Measurements from ENCODE around the gene TPPP2. TPM values are rescaled to one million over a fixed set of nuclear protein-coding genes. Genes with fewer than 3 reads are reported as not detected.
A peak's percentile ranks its signal among the peaks of the same experiment; 100 is the strongest.

The TPPP2 gene
- total RNA-seq, 1 experiment from 2014 or later: not detected

- Histone ChIP-seq H3K4me2 (ENCODE audit: low read depth, low read length, poor library complexity, severe bottlenecking) (no peak overlapping the region), H2AFZ (ENCODE audit: low read length) (no peak overlapping the region), H3K79me2 (ENCODE audit: low read length) (no peaks in the 10 kb centered on the region), H3K9me2 (replicated peaks; ENCODE audit: insufficient read depth, low read length) (no peaks in the 10 kb centered on the region), H3K27ac (ENCODE audit: low read length) (no peak overlapping the region), H3K36me3 (ENCODE audit: insufficient read depth, low read length) (no peaks in the 10 kb centered on the region), H4K20me1 (ENCODE audit: insufficient read depth, low read depth, low read length) (no peaks in the 10 kb centered on the region), H3K4me3 (ENCODE audit: low read length) (no peak overlapping the region), H3K27me3 (ENCODE audit: low read length) (no peaks in the 10 kb centered on the region), H3K4me1 (ENCODE audit: low read length) (no peaks in the 10 kb centered on the region), H3K9ac (ENCODE audit: low read length) (no peak overlapping the region), H3K9me3 (ENCODE audit: low read length) (no peaks in the 10 kb centered on the region)
- no peak for DNase-seq
These were observed 30.8 kb downstream of the TPPP2 start for GRCh38 chr14:21060614-21061346.

- H3K4me3 ChIP-seq (ENCODE audit: low read length): no peak overlapping the region
- H3K27me3 ChIP-seq (ENCODE audit: low read length): no peaks in the 10 kb centered on the region
- no peaks in the 10 kb centered on the region for H3K9me3 ChIP-seq (ENCODE audit: low read length)
- H3K4me1 ChIP-seq (ENCODE audit: low read length): no peaks in the 10 kb centered on the region
- H3K79me2 ChIP-seq (ENCODE audit: low read length): no peaks in the 10 kb centered on the region
- H3K27ac ChIP-seq (ENCODE audit: low read length): no peak overlapping the region
- no peak overlapping the region for H3K9ac ChIP-seq (ENCODE audit: low read length)
- no peaks in the 10 kb centered on the region for H3K36me3 ChIP-seq (ENCODE audit: insufficient read depth, low read length)
- no peaks in the 10 kb centered on the region for H3K9me2 ChIP-seq (replicated peaks; ENCODE audit: insufficient read depth, low read length)
- H2AFZ ChIP-seq (ENCODE audit: low read length): no peak overlapping the region
- DNase-seq: no peak
- H3K4me2 ChIP-seq (ENCODE audit: low read depth, low read length, poor library complexity, severe bottlenecking): no peak overlapping the region
- H4K20me1 ChIP-seq (ENCODE audit: insufficient read depth, low read depth, low read length): no peaks in the 10 kb centered on the region
These were observed 31.3 kb downstream of the TPPP2 start for GRCh38 chr14:21061347-21061668.

GRCh38 chr14:21063479-21063878 lies 33.5 kb downstream of the TPPP2 start:
- no peaks in the 10 kb centered on the region for H3K9me3 ChIP-seq (ENCODE audit: low read length)
- no peaks in the 10 kb centered on the region for H4K20me1 ChIP-seq (ENCODE audit: insufficient read depth, low read depth, low read length)
- no peak overlapping the region for H2AFZ ChIP-seq (ENCODE audit: low read length)
- H3K36me3 ChIP-seq (ENCODE audit: insufficient read depth, low read length): no peaks in the 10 kb centered on the region
- no peaks in the 10 kb centered on the region for H3K4me1 ChIP-seq (ENCODE audit: low read length)
- H3K79me2 ChIP-seq (ENCODE audit: low read length): no peaks in the 10 kb centered on the region
- H3K4me2 ChIP-seq (ENCODE audit: low read depth, low read length, poor library complexity, severe bottlenecking): no peak overlapping the region
- no peak overlapping the region for H3K9ac ChIP-seq (ENCODE audit: low read length)
- no peak overlapping the region for H3K4me3 ChIP-seq (ENCODE audit: low read length)
- no peaks in the 10 kb centered on the region for H3K9me2 ChIP-seq (replicated peaks; ENCODE audit: insufficient read depth, low read length)
- no peaks in the 10 kb centered on the region for H3K27me3 ChIP-seq (ENCODE audit: low read length)
- H3K27ac ChIP-seq (ENCODE audit: low read length): no peak overlapping the region
- no peak for DNase-seq

GRCh38 chr14:21066882-21067502 lies 37.0 kb downstream of the TPPP2 start:
- Histone ChIP-seq H3K4me2 (ENCODE audit: low read depth, low read length, poor library complexity, severe bottlenecking) (no peak overlapping the region), H3K79me2 (ENCODE audit: low read length) (no peaks in the 10 kb centered on the region), H4K20me1 (ENCODE audit: insufficient read depth, low read depth, low read length) (no peaks in the 10 kb centered on the region), H3K27ac (ENCODE audit: low read length) (no peak overlapping the region), H3K27me3 (ENCODE audit: low read length) (peaks cover 3% of the 10 kb centered on the region; the same call in 1 of the 2 replicates), H3K36me3 (ENCODE audit: insufficient read depth, low read length) (no peaks in the 10 kb centered on the region), H3K9me2 (replicated peaks; ENCODE audit: insufficient read depth, low read length) (no peaks in the 10 kb centered on the region), H3K9ac (ENCODE audit: low read length) (no peak overlapping the region), H2AFZ (ENCODE audit: low read length) (no peak overlapping the region), H3K9me3 (ENCODE audit: low read length) (no peaks in the 10 kb centered on the region), H3K4me1 (ENCODE audit: low read length) (peaks cover 21% of the 10 kb centered on the region), H3K4me3 (ENCODE audit: low read length) (no peak overlapping the region)
- DNase-seq: peak; percentile 62

- Histone ChIP-seq H3K4me3 (ENCODE audit: low read length) (no peak overlapping the region), H3K4me2 (ENCODE audit: low read depth, low read length, poor library complexity, severe bottlenecking) (no peak overlapping the region), H4K20me1 (ENCODE audit: insufficient read depth, low read depth, low read length) (no peaks in the 10 kb centered on the region), H3K27ac (ENCODE audit: low read length) (no peak overlapping the region), H3K36me3 (ENCODE audit: insufficient read depth, low read length) (no peaks in the 10 kb centered on the region), H3K27me3 (ENCODE audit: low read length) (peaks cover 3% of the 10 kb centered on the region; the same call in 1 of the 2 replicates), H3K9ac (ENCODE audit: low read length) (no peak overlapping the region), H3K9me3 (ENCODE audit: low read length) (no peaks in the 10 kb centered on the region), H3K9me2 (replicated peaks; ENCODE audit: insufficient read depth, low read length) (no peaks in the 10 kb centered on the region), H3K79me2 (ENCODE audit: low read length) (no peaks in the 10 kb centered on the region), H3K4me1 (ENCODE audit: low read length) (peaks cover 26% of the 10 kb centered on the region), H2AFZ (ENCODE audit: low read length) (no peak overlapping the region)
- peak; percentile 86 for DNase-seq
These were observed 38.7 kb downstream of the TPPP2 start for GRCh38 chr14:21068521-21069387.

GRCh38 chr14:21069388-21070082 lies 39.5 kb downstream of the TPPP2 start:
- no peak for DNase-seq
- no peaks in the 10 kb centered on the region for H3K79me2 ChIP-seq (ENCODE audit: low read length)
- peak overlapping the region; percentile 64; the same call in 1 of the 2 replicates for H3K4me3 ChIP-seq (ENCODE audit: low read length)
- no peaks in the 10 kb centered on the region for H3K36me3 ChIP-seq (ENCODE audit: insufficient read depth, low read length)
- H3K9ac ChIP-seq (ENCODE audit: low read length): peak overlapping the region; percentile 64; the same call in 1 of the 2 replicates
- H2AFZ ChIP-seq (ENCODE audit: low read length): no peak overlapping the region
- H3K9me3 ChIP-seq (ENCODE audit: low read length): no peaks in the 10 kb centered on the region
- peak overlapping the region; percentile 69 for H3K4me2 ChIP-seq (ENCODE audit: low read depth, low read length, poor library complexity, severe bottlenecking)
- peaks cover 26% of the 10 kb centered on the region for H3K4me1 ChIP-seq (ENCODE audit: low read length)
- H4K20me1 ChIP-seq (ENCODE audit: insufficient read depth, low read depth, low read length): no peaks in the 10 kb centered on the region
- H3K27ac ChIP-seq (ENCODE audit: low read length): no peak overlapping the region
- H3K9me2 ChIP-seq (replicated peaks; ENCODE audit: insufficient read depth, low read length): no peaks in the 10 kb centered on the region
- H3K27me3 ChIP-seq (ENCODE audit: low read length): peaks cover 3% of the 10 kb centered on the region; the same call in 1 of the 2 replicates

GRCh38 chr14:21070083-21070609 lies 40.1 kb downstream of the TPPP2 start, which contains the start of gene ARHGEF40:
Gene ARHGEF40, plus strand, starts transcription at chr14:21070304. Its CDS starts 93 bp downstream, at chr14:21070397.
- Histone ChIP-seq H4K20me1 (ENCODE audit: insufficient read depth, low read depth, low read length) (no peaks in the 10 kb centered on the region), H2AFZ (ENCODE audit: low read length) (peak within 1 kb of the TSS; percentile 70; the same call in 1 of the 2 replicates), H3K4me1 (ENCODE audit: low read length) (peaks cover 26% of the 10 kb centered on the region), H3K4me2 (ENCODE audit: low read depth, low read length, poor library complexity, severe bottlenecking) (peak within 1 kb of the TSS; percentile 69), H3K36me3 (ENCODE audit: insufficient read depth, low read length) (no peaks in the 10 kb centered on the region), H3K79me2 (ENCODE audit: low read length) (no peaks in the 10 kb centered on the region), H3K4me3 (ENCODE audit: low read length) (peak within 1 kb of the TSS; percentile 64), H3K9me2 (replicated peaks; ENCODE audit: insufficient read depth, low read length) (no peaks in the 10 kb centered on the region), H3K9ac (ENCODE audit: low read length) (peak within 1 kb of the TSS; percentile 64), H3K9me3 (ENCODE audit: low read length) (no peaks in the 10 kb centered on the region), H3K27me3 (ENCODE audit: low read length) (peaks cover 3% of the 10 kb centered on the region; the same call in 1 of the 2 replicates), H3K27ac (ENCODE audit: low read length) (no peak within 1 kb of the TSS)
- DNase-seq: peak; percentile 56
